ENCODE measurements around the gene VCAN. TPM values are rescaled to one million over a fixed set of nuclear protein-coding genes. Genes with fewer than 3 reads are reported as not detected.

VCAN gene
- total and polyA plus RNA-seq, 2 of the 4 experiments (the other 2 are of a cell fraction): 45.3 to 158 TPM

DNA sequence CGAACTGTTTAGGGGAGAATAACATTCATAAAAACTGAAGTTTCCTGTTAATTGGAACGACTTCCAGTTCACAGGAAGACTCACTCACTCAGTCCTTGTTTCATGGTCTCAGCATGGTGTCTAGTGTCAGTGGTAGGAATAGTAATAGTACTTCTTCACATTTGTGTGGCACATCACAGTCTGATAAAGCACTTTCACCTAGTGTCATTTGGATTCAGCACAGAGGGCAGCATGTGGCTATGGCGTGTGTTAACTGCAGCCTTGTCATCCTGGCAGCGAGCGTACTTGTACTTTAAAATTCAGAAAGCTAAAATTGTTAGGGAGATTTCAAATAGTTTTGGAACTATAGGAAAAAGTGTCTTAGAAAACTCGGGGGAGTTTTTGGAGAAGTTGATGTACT, 72.4 kb downstream of the VCAN start:
- no peak overlapping the region for H3K4me2 ChIP-seq (ENCODE audit: low read depth, low read length)
- H2AK5ac ChIP-seq (ENCODE audit: low read depth, low read length): 0 out of 2 replicates have a peak overlapping the region, but pooled peaks have one; percentile 11
- H2BK15ac ChIP-seq (ENCODE audit: low read depth, low read length): no peak overlapping the region
- no peaks in the 10 kb centered on the region for H3K9me3 ChIP-seq (ENCODE audit: control insufficient read depth, insufficient read depth, low read length)
- POLR2A ChIA-PET (ENCODE audit: unreplicated experiment): no interaction called here
- peak overlapping the region; percentile 47; the same call in 1 of the 2 replicates for H3K18ac ChIP-seq (ENCODE audit: low read depth, low read length)
- CTCF ChIA-PET: no interaction called here
- in situ Hi-C loops (cut with MboI; ENCODE audit: low sequenced_read_pairs): no loop called here
- no peak overlapping the region for H3K4me3 ChIP-seq (ENCODE audit: insufficient read depth, low read depth, low read length)
- peaks cover 8 to 23% of the 10 kb centered on the region in 2 experiments; a peak in 2 of 4 replicates for H3K79me1 ChIP-seq (ENCODE audit: low read depth in 1 of 2, low read length in 2 of 2)
- peak overlapping the region; percentile 77; the same call in 1 of the 2 replicates for H2BK20ac ChIP-seq (ENCODE audit: low read depth, low read length)
- H4K20me1 ChIP-seq (ENCODE audit: insufficient read depth, low read length): no peaks in the 10 kb centered on the region
- dilution Hi-C loops (cut with HindIII; ENCODE audit: low sequenced_read_pairs, unreplicated experiment): no loop called here
- ATAC-seq (ENCODE audit: low read depth): no peak
- peak overlapping the region; percentile 16; the same call in 1 of the 2 replicates for H4K5ac ChIP-seq (ENCODE audit: low read depth, low read length)
- H4K8ac ChIP-seq (ENCODE audit: low read depth in 2 of 2, low read length in 2 of 2): 0 out of 4 replicates have a peak overlapping the region, but pooled peaks of 1 of the 2 experiments have one; percentile 5
- H2BK5ac ChIP-seq (ENCODE audit: low read depth, low read length, poor library complexity, severe bottlenecking): no peak overlapping the region
- no peak overlapping the region for H2BK120ac ChIP-seq (ENCODE audit: low read depth, low read length)
- H4K91ac ChIP-seq (ENCODE audit: insufficient read depth, low read depth, low read length): no peak overlapping the region
- 0 out of 2 replicates have a peak overlapping the region, but pooled peaks have one; percentile 33 for H3K14ac ChIP-seq (replicated peaks; ENCODE audit: low read depth, low read length)
- WGBS, 2 experiments (ENCODE audit: extremely low coverage in 2 of 2, insufficient read length in 1 of 2): 87% methylated on average over 3 of the region's 6 CpGs; no CpG with 5 or more reads in 1 of the 2 experiments
- H3K4ac ChIP-seq (ENCODE audit: low read depth, low read length): no peak overlapping the region; the same call in 1 of the 2 replicates
- DNase-seq: no peak
- peaks cover 10% of the 10 kb centered on the region for H3K36me3 ChIP-seq (ENCODE audit: control insufficient read depth, insufficient read depth, low read length)
- no peaks in the 10 kb centered on the region for H3K27me3 ChIP-seq (ENCODE audit: control insufficient read depth, insufficient read depth, low read length)
- no peak overlapping the region for H2AFZ ChIP-seq (replicated peaks; ENCODE audit: low read length, poor library complexity)
- no peak overlapping the region for H2AK9ac ChIP-seq (replicated peaks; ENCODE audit: low read depth, low read length, poor library complexity)
- no peak overlapping the region for H3K23ac ChIP-seq (ENCODE audit: low read depth, low read length)
- H3K9ac ChIP-seq (ENCODE audit: low read depth, low read length): no peak overlapping the region
- H3K4me1 ChIP-seq (ENCODE audit: control insufficient read depth, insufficient read depth, low read length): peaks cover 2% of the 10 kb centered on the region; the same call in 1 of the 2 replicates
- TF ChIP-seq POLR2A (IDR thresholded peaks at IDR 0.05; ENCODE audit: low read depth, low read length) (no peak), MXI1 (IDR thresholded peaks at IDR 0.05; ENCODE audit: borderline replicate concordance, low read depth, low read length) (no peak), RCOR1 (IDR thresholded peaks at IDR 0.05; ENCODE audit: insufficient replicate concordance, low read length) (no peak), SMC3 (IDR thresholded peaks at IDR 0.05; ENCODE audit: low read depth, low read length) (no peak), MAFK (IDR thresholded peaks at IDR 0.05; ENCODE audit: low read depth, low read length) (no peak), CHD1 (IDR thresholded peaks at IDR 0.05; ENCODE audit: low read depth, low read length) (no peak), BHLHE40 (IDR thresholded peaks at IDR 0.05; ENCODE audit: low read depth, low read length) (no peak), FOS (IDR thresholded peaks at IDR 0.05; ENCODE audit: low read depth, low read length) (no peak), RFX5 (IDR thresholded peaks at IDR 0.05; ENCODE audit: low read depth, low read length) (no peak), MAZ (IDR thresholded peaks at IDR 0.05; ENCODE audit: borderline replicate concordance, low read depth, low read length) (no peak), ELK1 (IDR thresholded peaks at IDR 0.05; ENCODE audit: borderline replicate concordance, low read depth, low read length) (no peak), CEBPB (IDR thresholded peaks at IDR 0.05; ENCODE audit: low read depth, low read length) (no peak), RAD21 (IDR thresholded peaks at IDR 0.05; ENCODE audit: low read length) (no peak), NFE2L2 (IDR thresholded peaks at IDR 0.05; ENCODE audit: low read depth, low read length) (no peak)
- TF ChIP-seq, protein P1, sequence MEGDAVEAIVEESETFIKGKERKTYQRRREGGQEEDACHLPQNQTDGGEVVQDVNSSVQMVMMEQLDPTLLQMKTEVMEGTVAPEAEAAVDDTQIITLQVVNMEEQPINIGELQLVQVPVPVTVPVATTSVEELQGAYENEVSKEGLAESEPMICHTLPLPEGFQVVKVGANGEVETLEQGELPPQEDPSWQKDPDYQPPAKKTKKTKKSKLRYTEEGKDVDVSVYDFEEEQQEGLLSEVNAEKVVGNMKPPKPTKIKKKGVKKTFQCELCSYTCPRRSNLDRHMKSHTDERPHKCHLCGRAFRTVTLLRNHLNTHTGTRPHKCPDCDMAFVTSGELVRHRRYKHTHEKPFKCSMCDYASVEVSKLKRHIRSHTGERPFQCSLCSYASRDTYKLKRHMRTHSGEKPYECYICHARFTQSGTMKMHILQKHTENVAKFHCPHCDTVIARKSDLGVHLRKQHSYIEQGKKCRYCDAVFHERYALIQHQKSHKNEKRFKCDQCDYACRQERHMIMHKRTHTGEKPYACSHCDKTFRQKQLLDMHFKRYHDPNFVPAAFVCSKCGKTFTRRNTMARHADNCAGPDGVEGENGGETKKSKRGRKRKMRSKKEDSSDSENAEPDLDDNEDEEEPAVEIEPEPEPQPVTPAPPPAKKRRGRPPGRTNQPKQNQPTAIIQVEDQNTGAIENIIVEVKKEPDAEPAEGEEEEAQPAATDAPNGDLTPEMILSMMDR (conservative IDR thresholded peaks at IDR 0.05; ENCODE audit: low read depth, low read length): no peak
- TF ChIP-seq, protein P2, sequence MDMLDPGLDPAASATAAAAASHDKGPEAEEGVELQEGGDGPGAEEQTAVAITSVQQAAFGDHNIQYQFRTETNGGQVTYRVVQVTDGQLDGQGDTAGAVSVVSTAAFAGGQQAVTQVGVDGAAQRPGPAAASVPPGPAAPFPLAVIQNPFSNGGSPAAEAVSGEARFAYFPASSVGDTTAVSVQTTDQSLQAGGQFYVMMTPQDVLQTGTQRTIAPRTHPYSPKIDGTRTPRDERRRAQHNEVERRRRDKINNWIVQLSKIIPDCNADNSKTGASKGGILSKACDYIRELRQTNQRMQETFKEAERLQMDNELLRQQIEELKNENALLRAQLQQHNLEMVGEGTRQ (IDR thresholded peaks at IDR 0.05; ENCODE audit: low read depth, low read length): no peak
- no peak overlapping the region for H3K56ac ChIP-seq (ENCODE audit: extremely low read depth, insufficient read depth, low read length)
- intact Hi-C loops (cut with micrococcal nuclease): no loop called here
- peaks cover 2% of the 10 kb centered on the region; the same call in 1 of the 2 replicates for H3K9me1 ChIP-seq (ENCODE audit: insufficient read depth, low read length)
- H3K27ac ChIP-seq (ENCODE audit: insufficient read depth, low read length): no peak overlapping the region
- no TSS peak for BruUV-seq (replicated peaks)

All from IMR-90 (cell line).